ENCODE data around the gene TRPM2. TPM values are rescaled to one million over a fixed set of nuclear protein-coding genes. Genes with fewer than 3 reads are reported as not detected.
A peak's percentile ranks its signal among the peaks of the same experiment; 100 is the strongest.

TRPM2 gene
- total RNA-seq, 2 experiments from 2014 or later, result 1.9 to 2.9 TPM

DNA sequence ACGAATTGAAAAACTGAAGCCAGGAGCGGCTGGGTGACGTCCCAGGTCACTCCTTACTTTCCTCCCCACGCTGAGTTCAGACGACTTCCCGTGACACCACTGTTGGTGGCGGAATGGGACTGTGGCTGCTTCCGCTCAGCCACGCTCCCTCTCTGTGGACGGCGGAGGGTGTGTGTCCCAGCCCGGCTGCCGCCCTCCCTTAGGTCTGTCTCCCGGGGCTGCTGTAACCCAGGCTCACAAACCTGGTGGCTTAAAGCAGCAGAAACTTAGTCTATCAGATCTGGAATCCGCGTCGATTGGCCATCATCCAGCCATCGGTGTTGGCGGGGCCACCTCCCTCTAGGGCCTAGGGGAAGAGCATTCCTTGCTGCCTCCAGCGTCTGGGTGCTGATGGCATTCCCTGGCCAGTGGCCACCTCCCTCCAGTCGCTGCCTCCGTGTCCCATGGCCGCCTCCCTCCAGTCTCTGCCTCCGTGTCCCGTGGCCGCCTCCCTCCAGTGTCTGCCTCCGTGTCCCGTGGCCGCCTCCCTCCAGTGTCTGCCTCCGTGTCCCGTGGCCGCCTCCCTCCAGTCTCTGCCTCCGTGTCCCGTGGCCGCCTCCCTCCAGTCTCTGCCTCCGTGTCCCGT is 17.5 kb downstream of the TRPM2 start:
- ChIA-PET POLR2A (no interaction called here), CTCF (no interaction called here)
- Mint-ChIP-seq H3K36me3 (ENCODE audit: low read depth) (no peaks in the 10 kb centered on the region), H3K27me3 (no peaks in the 10 kb centered on the region), H3K27ac (no peak overlapping the region), H3K4me1 (ENCODE audit: low read depth) (peaks cover 20% of the 10 kb centered on the region), H3K9me3 (no peaks in the 10 kb centered on the region), H3K4me3 (no peak overlapping the region)
- Histone ChIP-seq H3K4me3 (ENCODE audit: low read length) (no peak overlapping the region), H3K4me1 (ENCODE audit: insufficient read depth, low read length) (peaks cover 23% of the 10 kb centered on the region), H3K36me3 (ENCODE audit: insufficient read depth, low read length) (no peaks in the 10 kb centered on the region), H3K9me3 (ENCODE audit: control insufficient read depth in 1 of 2, insufficient read depth in 1 of 2, low read length in 2 of 2) (peaks cover 0 to 7% of the 10 kb centered on the region in 2 experiments), H3K27me3 (ENCODE audit: control insufficient read depth in 1 of 2, insufficient read depth in 2 of 2, low read length in 2 of 2) (no peaks in the 10 kb centered on the region), H3K27ac (ENCODE audit: low read depth in 1 of 2, low read length in 2 of 2) (no peak overlapping the region)
- ATAC-seq (ENCODE audit: poor library complexity), result no peak
- peak in 1 of 14 experiments; percentile 8 for DNase-seq
- intact Hi-C loops (cut with DNase I, micrococcal nuclease), result no loop called here
- no peak for TF ChIP-seq CTCF (IDR thresholded peaks at IDR 0.05)

GRCh38 chr21:44371596-44371995 is 18.2 kb downstream of the TRPM2 start:
- H3K27ac ChIP-seq (ENCODE audit: low read depth in 1 of 2, low read length in 2 of 2), result no peak overlapping the region
- intact Hi-C loops (cut with DNase I, micrococcal nuclease), result no loop called here
- Mint-ChIP-seq H3K27ac (no peak overlapping the region), H3K4me3 (no peak overlapping the region), H3K9me3 (no peaks in the 10 kb centered on the region), H3K4me1 (ENCODE audit: low read depth) (peaks cover 23% of the 10 kb centered on the region), H3K36me3 (ENCODE audit: low read depth) (no peaks in the 10 kb centered on the region), H3K27me3 (no peaks in the 10 kb centered on the region)
- TF ChIP-seq CTCF (IDR thresholded peaks at IDR 0.05), result no peak
- CTCF ChIA-PET, result no interaction called here
- no peak for DNase-seq
- no peaks in the 10 kb centered on the region for H3K27me3 ChIP-seq (ENCODE audit: control insufficient read depth in 1 of 2, insufficient read depth in 2 of 2, low read length in 2 of 2)
- ATAC-seq (ENCODE audit: poor library complexity), result no peak
- no peak overlapping the region for H3K4me3 ChIP-seq (ENCODE audit: low read length)
- no peaks in the 10 kb centered on the region for H3K36me3 ChIP-seq (ENCODE audit: insufficient read depth, low read length)
- H3K4me1 ChIP-seq (ENCODE audit: insufficient read depth, low read length), result peaks cover 28% of the 10 kb centered on the region
- H3K9me3 ChIP-seq (ENCODE audit: control insufficient read depth in 1 of 2, insufficient read depth in 1 of 2, low read length in 2 of 2), result peaks cover 0 to 7% of the 10 kb centered on the region in 2 experiments
- POLR2A ChIA-PET, result no interaction called here

DNA sequence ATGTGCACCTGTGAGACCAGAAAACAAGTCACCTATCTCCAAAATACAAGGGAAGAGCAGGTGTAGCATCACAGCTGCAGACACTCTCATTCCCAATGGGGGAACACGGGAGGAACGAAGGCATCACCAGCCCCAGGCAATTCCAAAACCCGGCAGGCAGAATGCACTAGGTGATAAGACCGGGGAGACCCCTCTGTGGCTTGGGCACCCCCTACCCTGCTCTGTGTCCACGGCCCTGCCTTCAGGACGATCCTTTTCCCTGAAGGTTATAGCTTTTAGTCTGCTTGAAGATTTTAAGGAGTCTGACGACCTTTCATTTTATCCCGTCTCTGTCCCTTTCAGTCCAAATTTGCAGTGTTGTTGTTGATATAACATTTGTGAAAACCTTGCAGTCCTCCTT is 19.2 kb downstream of the TRPM2 start:
- Mint-ChIP-seq H3K4me3 (no peak overlapping the region), H3K4me1 (ENCODE audit: low read depth) (peaks cover 23% of the 10 kb centered on the region), H3K36me3 (ENCODE audit: low read depth) (no peaks in the 10 kb centered on the region), H3K27ac (no peak overlapping the region), H3K27me3 (no peaks in the 10 kb centered on the region), H3K9me3 (no peaks in the 10 kb centered on the region)
- intact Hi-C loops (cut with DNase I, micrococcal nuclease), result no loop called here
- H3K4me3 ChIP-seq (ENCODE audit: low read length), result no peak overlapping the region
- POLR2A ChIA-PET, result no interaction called here
- no peaks in the 10 kb centered on the region for H3K36me3 ChIP-seq (ENCODE audit: insufficient read depth, low read length)
- peaks cover 28% of the 10 kb centered on the region for H3K4me1 ChIP-seq (ENCODE audit: insufficient read depth, low read length)
- H3K9me3 ChIP-seq (ENCODE audit: control insufficient read depth in 1 of 2, insufficient read depth in 1 of 2, low read length in 2 of 2), result peaks cover 0 to 7% of the 10 kb centered on the region in 2 experiments
- no peak for TF ChIP-seq CTCF (IDR thresholded peaks at IDR 0.05)
- H3K27ac ChIP-seq (ENCODE audit: low read depth in 1 of 2, low read length in 2 of 2), result no peak overlapping the region
- ATAC-seq (ENCODE audit: poor library complexity) (no peak), DNase-seq (peak in 1 of 14 experiments; percentile 19)
- no peaks in the 10 kb centered on the region for H3K27me3 ChIP-seq (ENCODE audit: control insufficient read depth in 1 of 2, insufficient read depth in 2 of 2, low read length in 2 of 2)
- CTCF ChIA-PET, result no interaction called here
